ENCODE results near the gene ANKFN1. TPM values are rescaled to one million over a fixed set of nuclear protein-coding genes. Genes with fewer than 3 reads are reported as not detected.

Gene ANKFN1
- total and polyA plus RNA-seq, 2 experiments from 2014 or later, result 0.21 TPM; not detected in 1

DNA sequence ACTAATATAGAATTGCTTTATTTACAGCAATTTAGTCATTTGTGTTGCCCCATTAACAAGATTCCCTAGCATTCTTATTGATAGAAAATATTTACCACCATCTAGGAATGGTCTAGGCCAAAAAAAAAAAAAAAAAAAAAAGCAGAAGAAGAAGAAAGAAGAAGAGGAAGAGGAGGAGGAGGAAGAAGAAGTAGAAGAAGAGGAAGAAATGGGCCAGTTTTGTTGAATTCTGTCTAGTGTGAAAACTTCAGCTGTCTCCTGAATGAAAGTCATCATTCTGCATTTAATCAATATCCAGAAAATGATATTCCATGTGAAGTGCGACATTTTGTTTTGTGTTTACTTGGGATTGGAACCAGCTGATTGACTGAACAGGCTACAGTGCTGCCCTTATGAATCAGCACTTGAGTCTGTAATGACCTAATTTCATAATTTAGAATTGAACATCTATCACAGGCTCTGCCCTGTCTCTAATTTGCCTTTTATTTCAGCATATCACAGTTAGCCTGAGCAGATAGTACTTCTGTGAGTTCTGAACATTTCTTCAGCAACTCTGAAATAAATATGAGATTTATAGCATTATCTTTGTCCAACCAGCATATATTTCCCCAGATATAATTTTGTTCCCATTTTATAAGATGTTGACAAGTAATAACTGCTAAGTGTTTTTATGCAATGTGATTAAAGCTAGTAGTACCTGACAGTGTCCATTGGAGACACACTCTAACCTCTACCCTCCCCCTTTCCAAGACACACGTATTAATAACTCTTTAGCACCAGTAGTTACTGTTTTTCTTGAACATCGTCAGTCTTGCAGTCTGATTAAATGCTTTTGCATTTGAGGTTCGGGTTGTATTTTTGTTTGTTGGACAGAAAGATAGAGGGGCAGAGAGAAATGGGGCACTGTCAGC is 5.9 kb downstream of the ANKFN1 start:
- Histone ChIP-seq H3K9me3 (ENCODE audit: low read depth) (no peaks in the 10 kb centered on the region), H3K36me3 (no peaks in the 10 kb centered on the region), H3K27me3 (no peaks in the 10 kb centered on the region), H3K27ac (no peak overlapping the region), H3K4me1 (ENCODE audit: low read depth) (no peaks in the 10 kb centered on the region), H3K4me3 (no peak overlapping the region)
- DNase-seq (ENCODE audit: low read depth in 1 of 2, low spot score in 1 of 2), result no peak
- no peak for TF ChIP-seq CTCF (IDR thresholded peaks at IDR 0.05; ENCODE audit: low read depth, low read length)

- no peaks in the 10 kb centered on the region for H3K36me3 ChIP-seq
- no peaks in the 10 kb centered on the region for H3K4me1 ChIP-seq (ENCODE audit: low read depth)
- no peaks in the 10 kb centered on the region for H3K9me3 ChIP-seq (ENCODE audit: low read depth)
- no peak for TF ChIP-seq CTCF (IDR thresholded peaks at IDR 0.05; ENCODE audit: low read depth, low read length)
- H3K27me3 ChIP-seq, result no peaks in the 10 kb centered on the region
- no peak overlapping the region for H3K4me3 ChIP-seq
- no peak overlapping the region for H3K27ac ChIP-seq
- peak in 1 of 2 donors; percentile 11 for DNase-seq (ENCODE audit: low read depth in 1 of 2, low spot score in 1 of 2)
These were observed 6.6 kb downstream of the ANKFN1 start for GRCh38 chr17:56159826-56160380.

- H3K4me3 ChIP-seq, result no peak overlapping the region
These were observed 7.1 kb downstream of the ANKFN1 start for GRCh38 chr17:56160422-56160821.

DNA sequence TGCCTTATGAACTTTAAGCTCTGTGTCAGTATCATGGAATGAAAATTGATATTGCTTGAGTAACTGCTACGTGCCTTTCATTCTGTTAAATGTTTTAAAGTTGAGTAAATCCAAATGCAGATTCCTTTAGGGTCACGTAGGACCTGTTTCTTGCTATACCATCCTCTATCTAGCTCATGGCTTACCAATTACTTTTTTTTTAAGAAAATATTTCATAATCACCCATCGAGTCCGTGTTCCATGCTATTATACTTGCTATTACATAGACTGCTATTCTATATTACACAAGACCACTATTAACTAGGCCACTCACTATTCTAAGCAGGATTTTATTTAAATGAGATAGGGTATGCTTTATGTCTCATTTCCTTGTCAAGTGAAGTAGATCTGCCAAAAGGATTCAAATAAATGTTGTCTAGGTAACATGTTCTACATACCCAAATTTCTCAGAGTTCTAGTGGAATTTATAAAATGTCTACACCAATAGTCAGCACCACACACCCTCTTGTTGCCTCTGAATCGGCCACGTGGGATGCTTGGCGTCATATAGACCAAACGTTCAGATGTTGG is 11.9 kb downstream of the ANKFN1 start:
- Histone ChIP-seq H3K36me3 (no peaks in the 10 kb centered on the region), H3K4me3 (no peak overlapping the region), H3K4me1 (ENCODE audit: low read depth) (no peaks in the 10 kb centered on the region), H3K9me3 (ENCODE audit: low read depth) (no peaks in the 10 kb centered on the region), H3K27me3 (no peaks in the 10 kb centered on the region), H3K27ac (no peak overlapping the region)
- no peak for DNase-seq (ENCODE audit: low read depth in 1 of 2, low spot score in 1 of 2)
- no peak for TF ChIP-seq CTCF (IDR thresholded peaks at IDR 0.05; ENCODE audit: low read depth, low read length)

More at GRCh38 chr17:56160422-56160821, 7.1 kb downstream of the ANKFN1 start:
- no peak for TF ChIP-seq CTCF (IDR thresholded peaks at IDR 0.05; ENCODE audit: low read depth, low read length)
- Histone ChIP-seq H3K9me3 (ENCODE audit: low read depth) (no peaks in the 10 kb centered on the region), H3K4me1 (ENCODE audit: low read depth) (no peaks in the 10 kb centered on the region), H3K27ac (no peak overlapping the region), H3K36me3 (no peaks in the 10 kb centered on the region), H3K27me3 (no peaks in the 10 kb centered on the region)
- DNase-seq (ENCODE audit: low read depth in 1 of 2, low spot score in 1 of 2), result no peak

DNA sequence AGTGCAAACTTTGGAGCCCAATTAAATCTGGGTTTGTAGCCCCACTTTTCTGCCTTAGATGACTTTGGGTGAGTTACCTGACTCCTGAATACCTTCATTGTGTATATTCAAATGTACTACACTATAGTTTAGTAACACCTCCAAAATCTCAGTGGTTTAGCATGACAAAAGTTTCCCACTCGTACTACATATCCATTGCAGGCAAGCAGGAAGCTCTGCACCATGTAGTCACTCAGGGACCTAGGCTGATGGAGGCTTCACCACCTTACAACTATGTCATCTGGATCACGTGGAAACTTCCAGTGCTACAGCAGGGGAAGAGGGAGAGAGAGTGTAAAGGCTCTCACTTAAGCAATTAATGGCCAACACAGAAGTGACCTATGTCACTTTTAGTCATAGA is 14.2 kb downstream of the ANKFN1 start:
- Histone ChIP-seq H3K9me3 (ENCODE audit: low read depth) (no peaks in the 10 kb centered on the region), H3K36me3 (no peaks in the 10 kb centered on the region), H3K27ac (no peak overlapping the region), H3K4me3 (no peak overlapping the region), H3K27me3 (no peaks in the 10 kb centered on the region), H3K4me1 (ENCODE audit: low read depth) (no peaks in the 10 kb centered on the region)
- TF ChIP-seq CTCF (IDR thresholded peaks at IDR 0.05; ENCODE audit: low read depth, low read length), result no peak
- no peak for DNase-seq (ENCODE audit: low read depth in 1 of 2, low spot score in 1 of 2)

All from cardiac muscle cell (in vitro differentiated cells and primary cell).